ENCODE data around the gene ZFX.

The ZFX gene

DNA sequence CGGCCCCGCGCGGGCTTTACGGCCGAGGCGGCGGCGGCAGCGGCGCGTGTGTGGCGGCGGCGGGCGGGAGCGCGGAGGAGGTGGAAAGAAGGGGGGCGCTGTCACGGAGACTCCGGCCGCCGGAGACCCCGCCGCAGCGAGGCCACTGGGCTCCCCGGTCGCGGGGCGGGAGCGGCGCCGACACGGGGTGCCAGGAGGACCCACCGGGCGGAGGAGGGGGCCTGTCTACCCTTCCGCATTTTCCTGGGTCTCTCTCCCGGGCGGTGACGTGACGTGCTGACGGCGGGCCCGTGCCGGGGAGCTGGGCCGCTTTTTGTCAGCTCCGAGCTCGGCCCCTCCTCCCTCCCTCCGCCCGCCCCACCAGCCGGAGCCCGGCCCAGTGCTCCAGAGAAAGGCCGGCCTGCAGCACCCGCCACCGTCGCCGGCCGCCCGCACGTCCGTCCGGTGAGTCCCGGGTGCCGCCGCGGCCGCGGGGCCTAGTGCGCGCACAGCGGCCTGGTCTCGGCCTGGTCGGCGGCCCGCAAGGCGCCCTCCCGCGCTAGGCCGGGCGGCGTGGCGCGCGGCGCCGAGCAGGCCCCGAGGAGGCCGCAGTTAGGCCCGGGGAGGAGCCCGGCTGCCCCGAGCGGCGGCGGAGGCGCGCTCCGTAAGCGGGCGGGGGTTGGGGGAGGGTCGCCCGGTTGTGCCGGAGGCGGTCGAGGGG lies at the start of gene ZFX:
TSS of gene ZFX (plus strand) at position 379 of the 700 bp plus-strand sequence. CDS start 23,014 bp downstream, outside the sequence.
- Histone ChIP-seq H3K36me3 (ENCODE audit: insufficient read depth, low read length) (no peaks in the 10 kb centered on the region), H3K4me1 (ENCODE audit: insufficient read depth, low read length, poor library complexity, severe bottlenecking) (peaks cover 46% of the 10 kb centered on the region), H3K9ac (ENCODE audit: low read depth, low read length, poor library complexity, severe bottlenecking) (peak within 1 kb of the TSS; percentile 95), H3F3A (ENCODE audit: low read depth) (no peaks in the 10 kb centered on the region; the same call in 1 of the 2 replicates), H3K4me2 (ENCODE audit: low read depth, low read length, poor library complexity, severe bottlenecking) (peak within 1 kb of the TSS; percentile 98), H3K79me2 (ENCODE audit: insufficient read depth, low read length) (peaks cover 46% of the 10 kb centered on the region), H3K9me3 (ENCODE audit: insufficient read depth, low read depth, low read length) (no peaks in the 10 kb centered on the region), H3K4me3 (ENCODE audit: low read length, poor library complexity, severe bottlenecking) (peak within 1 kb of the TSS; percentile 99), H3K9me2 (replicated peaks; ENCODE audit: low read depth, low read length) (no peaks in the 10 kb centered on the region), H3K27me3 (ENCODE audit: insufficient read depth, low read length, poor library complexity, severe bottlenecking) (no peaks in the 10 kb centered on the region), H4K20me1 (ENCODE audit: insufficient read depth, low read length, poor library complexity, severe bottlenecking) (peaks cover 32% of the 10 kb centered on the region), H2AFZ (ENCODE audit: low read length) (peak within 1 kb of the TSS; percentile 35; the same call in 1 of the 2 replicates)
- TF ChIP-seq, protein P1, sequence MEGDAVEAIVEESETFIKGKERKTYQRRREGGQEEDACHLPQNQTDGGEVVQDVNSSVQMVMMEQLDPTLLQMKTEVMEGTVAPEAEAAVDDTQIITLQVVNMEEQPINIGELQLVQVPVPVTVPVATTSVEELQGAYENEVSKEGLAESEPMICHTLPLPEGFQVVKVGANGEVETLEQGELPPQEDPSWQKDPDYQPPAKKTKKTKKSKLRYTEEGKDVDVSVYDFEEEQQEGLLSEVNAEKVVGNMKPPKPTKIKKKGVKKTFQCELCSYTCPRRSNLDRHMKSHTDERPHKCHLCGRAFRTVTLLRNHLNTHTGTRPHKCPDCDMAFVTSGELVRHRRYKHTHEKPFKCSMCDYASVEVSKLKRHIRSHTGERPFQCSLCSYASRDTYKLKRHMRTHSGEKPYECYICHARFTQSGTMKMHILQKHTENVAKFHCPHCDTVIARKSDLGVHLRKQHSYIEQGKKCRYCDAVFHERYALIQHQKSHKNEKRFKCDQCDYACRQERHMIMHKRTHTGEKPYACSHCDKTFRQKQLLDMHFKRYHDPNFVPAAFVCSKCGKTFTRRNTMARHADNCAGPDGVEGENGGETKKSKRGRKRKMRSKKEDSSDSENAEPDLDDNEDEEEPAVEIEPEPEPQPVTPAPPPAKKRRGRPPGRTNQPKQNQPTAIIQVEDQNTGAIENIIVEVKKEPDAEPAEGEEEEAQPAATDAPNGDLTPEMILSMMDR (conservative IDR thresholded peaks at IDR 0.05; ENCODE audit: low read length), result no peak
- no peak for TF ChIP-seq EZH2phosphoT487 (IDR thresholded peaks at IDR 0.05; ENCODE audit: borderline replicate concordance)

DNA sequence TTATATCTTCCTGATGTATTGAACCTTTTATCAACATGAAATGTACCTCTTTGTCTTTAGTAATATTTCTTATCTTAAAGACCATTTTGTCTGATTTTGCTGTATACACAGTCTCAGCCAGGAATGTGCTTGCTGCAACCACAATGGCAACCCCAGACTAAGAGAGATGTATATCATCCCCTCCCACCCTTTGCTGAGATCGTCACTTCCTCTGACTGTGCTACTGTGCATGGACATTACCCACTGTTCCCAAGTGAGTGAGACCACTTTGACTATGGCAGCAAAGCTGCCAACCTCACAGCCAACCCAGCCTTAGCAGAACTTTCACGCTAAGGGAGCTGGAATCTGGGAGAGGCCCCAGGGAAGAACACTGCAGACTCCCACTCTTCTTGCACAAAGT lies 48.8 kb upstream of the ZFX start:
- Histone ChIP-seq H3K4me1 (ENCODE audit: insufficient read depth, low read length, poor library complexity, severe bottlenecking) (no peaks in the 10 kb centered on the region), H3F3A (ENCODE audit: low read depth) (no peaks in the 10 kb centered on the region), H3K9ac (ENCODE audit: low read depth, low read length, poor library complexity, severe bottlenecking) (no peak overlapping the region), H3K9me2 (replicated peaks; ENCODE audit: low read depth, low read length) (no peaks in the 10 kb centered on the region), H3K36me3 (ENCODE audit: insufficient read depth, low read length) (no peaks in the 10 kb centered on the region), H3K79me2 (ENCODE audit: insufficient read depth, low read length) (no peaks in the 10 kb centered on the region), H3K9me3 (ENCODE audit: insufficient read depth, low read depth, low read length) (no peaks in the 10 kb centered on the region), H3K4me3 (ENCODE audit: low read length, poor library complexity, severe bottlenecking) (no peak overlapping the region), H3K4me2 (ENCODE audit: low read depth, low read length, poor library complexity, severe bottlenecking) (peak overlapping the region; percentile 35), H3K27me3 (ENCODE audit: insufficient read depth, low read length, poor library complexity, severe bottlenecking) (no peaks in the 10 kb centered on the region), H2AFZ (ENCODE audit: low read length) (peak overlapping the region; percentile 73; the same call in 1 of the 2 replicates), H4K20me1 (ENCODE audit: insufficient read depth, low read length, poor library complexity, severe bottlenecking) (no peaks in the 10 kb centered on the region)
- TF ChIP-seq, protein P1 (conservative IDR thresholded peaks at IDR 0.05; ENCODE audit: low read length), result no peak
- TF ChIP-seq EZH2phosphoT487 (IDR thresholded peaks at IDR 0.05; ENCODE audit: borderline replicate concordance), result no peak

DNA sequence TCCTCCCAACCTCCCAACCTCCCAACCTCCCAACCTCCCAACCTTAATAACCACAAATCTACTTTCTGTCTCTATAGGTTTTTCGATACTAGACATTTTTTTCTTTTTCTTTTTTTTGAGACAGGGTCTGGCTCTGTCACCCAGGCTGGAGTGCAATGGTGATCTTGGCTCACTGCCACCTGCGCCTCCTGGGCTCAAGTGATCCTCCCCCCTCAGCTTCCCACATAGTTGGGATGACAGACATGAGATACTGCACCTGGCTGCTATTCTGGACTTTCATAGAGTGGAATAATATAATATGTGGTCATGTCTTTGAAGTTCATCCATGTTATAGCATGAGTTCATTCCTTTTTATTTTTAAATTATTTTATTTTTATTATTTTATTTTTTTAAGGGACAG lies 39.5 kb upstream of the ZFX start:
- H3F3A ChIP-seq (ENCODE audit: low read depth), result no peaks in the 10 kb centered on the region
- no peak overlapping the region for H3K4me2 ChIP-seq (ENCODE audit: low read depth, low read length, poor library complexity, severe bottlenecking)
- no peaks in the 10 kb centered on the region for H3K79me2 ChIP-seq (ENCODE audit: insufficient read depth, low read length)
- no peaks in the 10 kb centered on the region for H3K27me3 ChIP-seq (ENCODE audit: insufficient read depth, low read length, poor library complexity, severe bottlenecking)
- H4K20me1 ChIP-seq (ENCODE audit: insufficient read depth, low read length, poor library complexity, severe bottlenecking), result no peaks in the 10 kb centered on the region
- H3K9me3 ChIP-seq (ENCODE audit: insufficient read depth, low read depth, low read length), result no peaks in the 10 kb centered on the region
- H2AFZ ChIP-seq (ENCODE audit: low read length), result no peak overlapping the region
- no peak overlapping the region for H3K9ac ChIP-seq (ENCODE audit: low read depth, low read length, poor library complexity, severe bottlenecking)
- no peaks in the 10 kb centered on the region for H3K9me2 ChIP-seq (replicated peaks; ENCODE audit: low read depth, low read length)
- H3K4me1 ChIP-seq (ENCODE audit: insufficient read depth, low read length, poor library complexity, severe bottlenecking), result no peaks in the 10 kb centered on the region
- no peak overlapping the region for H3K4me3 ChIP-seq (ENCODE audit: low read length, poor library complexity, severe bottlenecking)
- H3K36me3 ChIP-seq (ENCODE audit: insufficient read depth, low read length), result no peaks in the 10 kb centered on the region
- TF ChIP-seq, protein P1 (conservative IDR thresholded peaks at IDR 0.05; ENCODE audit: low read length), result no peak
- TF ChIP-seq EZH2phosphoT487 (IDR thresholded peaks at IDR 0.05; ENCODE audit: borderline replicate concordance), result no peak

Data from Loucy (cell line).